Inflammatory macrophage (primary cell): Measurements from ENCODE around the gene KIF12.
"Not testable (repeated sequence)": the region's sequence is repeated elsewhere in the genome, so short reads cannot be mapped to it uniquely, and the experiment has no call there.

ENCODE experiments used
- DNase-seq, 2 donors: peaks; one replicate each; pipeline ENCODE4 v3.0.0-alpha.2; 2020 to 2022

Gene KIF12

GRCh38 chr9:114083666-114084065 lies 15.4 kb downstream of the KIF12 start:
- DNase-seq: no peak

DNA sequence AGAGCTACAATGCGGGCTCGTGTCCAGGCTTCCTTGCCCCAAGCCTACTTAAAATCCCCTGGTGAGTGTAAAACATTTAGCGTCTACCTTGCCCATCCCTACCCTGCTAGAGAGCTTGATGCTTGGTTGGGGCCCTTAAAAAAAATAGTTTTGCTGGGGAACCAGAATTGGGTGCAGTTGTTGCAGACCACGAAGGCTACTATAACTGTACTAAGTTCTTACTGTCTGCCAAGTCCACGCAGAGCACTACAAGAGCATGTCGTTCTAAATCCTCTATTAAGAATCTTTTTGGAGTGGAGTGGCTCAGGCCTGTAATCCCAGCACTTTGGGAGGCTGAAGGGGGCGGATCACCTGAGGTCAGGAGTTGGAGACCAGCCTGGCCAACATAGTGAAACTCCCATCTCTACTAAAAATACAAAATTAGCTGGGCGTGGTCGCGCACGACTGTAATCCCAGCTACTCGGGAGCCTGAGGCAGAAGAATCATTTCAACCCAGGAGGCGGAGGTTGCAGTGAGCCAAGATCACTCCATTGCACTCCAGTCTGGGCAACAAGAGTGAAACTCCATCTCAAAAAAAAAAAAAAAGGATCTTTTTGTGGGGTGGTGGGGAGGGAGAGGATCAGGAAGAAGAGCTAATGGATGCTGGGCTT lies 16.2 kb downstream of the KIF12 start:
- DNase-seq: not testable (repeated sequence)

GRCh38 chr9:114082017-114082762 lies 16.9 kb downstream of the KIF12 start:
- peak; percentile 81 to 88 for DNase-seq

- DNase-seq: no peak
These were observed 17.6 kb downstream of the KIF12 start for GRCh38 chr9:114081441-114082016.

GRCh38 chr9:114080773-114081440 lies 18.2 kb downstream of the KIF12 start:
- DNase-seq: no peak

DNA sequence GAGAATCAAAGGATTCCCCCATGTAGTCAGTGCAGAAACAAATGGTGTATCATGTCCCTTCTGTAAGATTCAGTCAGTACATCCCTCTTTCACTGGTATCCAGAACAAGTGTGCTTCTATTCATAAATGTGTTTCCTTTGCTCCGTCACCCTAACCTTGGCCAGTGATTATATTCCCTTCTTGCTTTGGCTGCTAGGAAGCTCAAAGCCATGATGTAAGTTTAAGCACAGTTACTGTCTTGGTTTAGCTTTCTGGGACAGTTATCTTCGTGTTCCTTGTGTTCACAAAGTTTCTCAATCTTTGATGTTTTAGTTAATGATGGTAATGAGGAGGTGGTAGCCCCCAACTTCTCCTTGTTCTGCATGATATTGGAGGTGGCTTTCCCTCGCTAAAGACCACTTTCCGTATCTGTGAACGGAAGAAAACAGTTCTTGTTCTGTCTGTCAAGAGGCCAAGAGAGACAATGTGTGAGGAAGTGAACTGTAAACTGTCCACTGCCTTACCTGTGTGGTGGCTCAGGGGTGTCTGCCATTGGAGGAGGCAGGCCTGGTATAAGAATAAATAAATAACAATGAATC lies 18.8 kb downstream of the KIF12 start:
- DNase-seq: no peak

DNA sequence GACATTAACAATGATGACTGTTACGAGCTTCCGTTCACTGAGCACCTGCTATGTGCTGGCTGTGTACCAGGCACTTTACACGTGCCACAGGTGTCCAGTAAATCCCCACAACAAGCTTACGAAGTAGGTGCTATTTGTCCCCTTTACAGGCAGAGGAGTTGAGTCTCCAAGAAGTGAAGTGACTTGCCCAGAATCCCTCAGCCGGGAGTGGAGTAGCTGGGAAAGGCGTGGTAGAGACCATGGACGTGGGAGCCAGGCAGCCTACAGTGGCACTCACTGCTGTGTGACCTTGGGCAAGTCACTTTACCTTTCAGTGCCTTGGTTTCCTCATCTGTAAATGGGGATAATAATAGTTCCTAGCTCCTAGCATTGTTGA lies 20.3 kb downstream of the KIF12 start:
- no peak for DNase-seq

- DNase-seq: no peak
These were observed 20.9 kb downstream of the KIF12 start, which contains the start of gene AMBP for GRCh38 chr9:114078021-114078780. Gene AMBP (minus strand): TSS chr9:114078300. CDS start chr9:114078209, 91 bp downstream.

DNA sequence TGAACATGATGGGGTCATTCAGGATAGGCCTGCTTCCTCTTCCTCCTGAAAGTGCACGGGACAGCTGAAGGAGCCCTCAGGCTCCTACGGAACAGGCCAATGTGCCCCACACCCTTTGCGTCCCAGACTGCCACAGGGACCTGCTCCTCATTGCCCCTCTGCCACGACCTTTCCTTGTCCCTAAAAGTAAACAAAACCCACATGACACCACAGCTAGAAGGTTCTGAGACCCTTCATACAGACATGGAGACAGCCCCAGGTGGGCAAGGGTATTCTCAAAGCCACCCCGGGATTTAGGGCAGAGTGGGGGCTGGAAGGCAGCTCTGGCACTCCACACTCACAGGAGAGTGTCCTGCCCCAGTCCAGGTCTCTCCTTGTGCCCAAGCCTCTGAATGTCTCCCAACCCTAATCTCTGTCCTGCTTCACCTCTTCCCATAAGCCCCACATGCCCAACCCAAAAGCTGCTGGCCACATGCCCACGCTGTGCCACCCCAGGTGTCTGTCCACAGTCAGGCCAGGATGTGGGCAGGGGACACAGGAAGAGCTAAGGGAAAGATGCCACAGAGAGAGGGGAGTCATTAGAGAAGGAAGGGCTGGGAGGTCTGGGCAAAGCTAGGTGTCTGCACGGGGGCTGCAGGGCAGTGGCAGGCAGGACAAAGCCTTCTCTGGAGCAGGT lies 21.8 kb downstream of the KIF12 start:
- DNase-seq: no peak

DNA sequence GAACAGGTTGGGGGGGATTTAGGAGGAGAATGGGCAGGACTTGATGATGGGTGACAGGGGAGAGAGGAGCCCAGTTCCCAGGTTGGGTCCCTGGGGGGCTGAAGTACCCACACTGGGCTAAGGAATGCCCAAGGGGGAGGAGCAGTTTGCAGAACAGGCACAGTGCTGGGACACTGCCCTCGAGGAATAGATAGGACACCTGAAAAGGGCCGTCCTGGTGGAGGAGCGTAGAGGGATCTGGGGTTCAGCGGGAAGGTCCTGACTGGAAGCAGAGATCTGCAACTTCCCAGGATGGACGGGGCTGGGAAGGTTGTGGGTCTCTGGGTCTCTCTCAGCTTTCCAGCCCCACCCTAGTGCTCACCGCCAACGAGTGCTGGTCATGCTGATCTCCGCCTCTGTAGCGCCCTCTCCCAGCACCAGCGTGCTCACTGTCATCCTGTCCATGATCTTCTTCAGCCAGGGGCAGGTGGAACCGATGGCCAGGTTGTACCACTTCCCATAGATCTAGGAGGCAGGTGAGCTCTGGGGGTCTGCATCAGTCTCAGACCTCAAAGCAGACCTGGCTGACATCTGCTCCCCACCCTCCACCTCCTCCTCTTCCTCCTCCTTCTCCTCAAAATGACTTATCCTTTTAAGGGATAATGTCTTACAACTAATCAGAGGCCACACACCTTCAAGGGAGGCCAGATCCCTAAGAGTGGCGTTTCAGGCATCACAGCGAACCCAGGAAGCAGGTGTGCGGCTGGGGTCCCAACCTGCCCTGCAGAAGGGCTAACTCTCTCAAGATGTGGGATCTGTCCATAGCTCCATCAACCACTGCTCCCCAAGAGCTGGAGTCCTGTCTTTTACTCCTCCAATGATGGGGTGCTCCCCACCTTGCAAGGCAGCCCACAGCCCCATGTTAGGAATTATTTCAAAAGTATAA lies 22.6 kb downstream of the KIF12 start:
- no peak for DNase-seq

DNA sequence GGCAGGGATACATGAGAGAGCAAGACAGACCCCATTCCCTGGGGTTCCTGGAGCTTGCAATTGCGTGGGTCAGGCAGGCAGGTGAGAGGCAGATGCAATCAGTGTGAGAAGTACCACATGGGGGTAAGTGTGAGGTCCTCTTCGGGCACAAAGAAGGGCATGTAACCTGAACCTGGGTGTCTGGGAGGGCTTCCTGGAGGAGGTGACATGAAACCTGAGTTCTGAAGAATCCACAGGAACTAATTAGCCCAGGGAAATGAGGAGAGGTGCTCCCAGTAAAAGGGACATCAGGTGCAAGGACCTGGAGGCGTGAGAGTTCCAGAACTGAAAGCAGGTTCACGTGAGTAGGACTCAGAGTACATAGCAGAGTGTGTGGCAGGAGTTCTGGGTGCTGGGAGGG lies 23.5 kb downstream of the KIF12 start:
- no peak for DNase-seq

DNA sequence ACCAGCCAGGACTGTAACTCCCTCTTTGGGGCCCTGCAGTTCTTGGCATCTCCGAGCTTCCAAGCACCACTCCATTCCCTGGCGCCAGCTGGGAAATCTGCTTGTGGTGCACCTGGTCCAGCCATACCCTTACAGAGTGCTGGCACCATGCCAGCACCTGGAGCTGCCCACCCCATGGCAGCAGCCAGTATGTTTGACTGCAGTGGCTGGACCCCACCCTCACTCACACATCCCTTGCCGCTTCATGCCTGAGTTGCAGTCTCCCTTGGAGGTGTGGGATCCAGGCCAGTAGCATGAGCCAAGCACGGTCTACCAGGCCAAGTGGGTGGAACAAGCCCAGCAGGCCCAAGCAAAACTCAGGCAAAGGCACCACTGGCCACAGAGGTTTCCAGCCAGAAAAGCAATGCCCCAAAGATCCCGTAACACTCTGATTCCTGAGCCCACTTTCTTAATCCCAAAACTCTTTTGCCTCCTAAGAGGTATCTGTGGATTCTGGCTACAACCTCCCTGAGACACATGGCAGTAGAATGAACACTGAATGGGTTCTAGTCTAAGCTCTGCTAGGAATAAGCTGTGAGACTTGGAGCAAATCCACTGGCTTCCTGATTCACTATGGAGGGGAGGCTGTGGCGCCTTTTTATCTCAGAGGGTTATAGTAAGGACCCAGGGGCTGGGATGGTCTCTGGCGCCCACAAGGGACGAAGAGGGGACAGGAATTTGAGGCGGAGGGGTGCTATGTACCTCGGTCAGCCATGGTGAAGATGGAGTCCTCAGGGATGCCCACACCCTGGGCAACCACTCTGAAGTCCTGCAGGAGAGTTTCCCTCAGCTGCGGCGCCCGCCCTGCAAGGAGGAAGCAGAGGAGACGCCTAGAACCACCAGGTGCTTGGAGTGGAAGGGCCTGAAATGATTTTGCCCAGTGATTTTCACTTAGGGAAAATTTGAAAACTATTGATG lies 26.6 kb downstream of the KIF12 start:
- DNase-seq: no peak

- DNase-seq: no peak
These were observed 27.8 kb downstream of the KIF12 start for GRCh38 chr9:114071197-114071795.

DNA sequence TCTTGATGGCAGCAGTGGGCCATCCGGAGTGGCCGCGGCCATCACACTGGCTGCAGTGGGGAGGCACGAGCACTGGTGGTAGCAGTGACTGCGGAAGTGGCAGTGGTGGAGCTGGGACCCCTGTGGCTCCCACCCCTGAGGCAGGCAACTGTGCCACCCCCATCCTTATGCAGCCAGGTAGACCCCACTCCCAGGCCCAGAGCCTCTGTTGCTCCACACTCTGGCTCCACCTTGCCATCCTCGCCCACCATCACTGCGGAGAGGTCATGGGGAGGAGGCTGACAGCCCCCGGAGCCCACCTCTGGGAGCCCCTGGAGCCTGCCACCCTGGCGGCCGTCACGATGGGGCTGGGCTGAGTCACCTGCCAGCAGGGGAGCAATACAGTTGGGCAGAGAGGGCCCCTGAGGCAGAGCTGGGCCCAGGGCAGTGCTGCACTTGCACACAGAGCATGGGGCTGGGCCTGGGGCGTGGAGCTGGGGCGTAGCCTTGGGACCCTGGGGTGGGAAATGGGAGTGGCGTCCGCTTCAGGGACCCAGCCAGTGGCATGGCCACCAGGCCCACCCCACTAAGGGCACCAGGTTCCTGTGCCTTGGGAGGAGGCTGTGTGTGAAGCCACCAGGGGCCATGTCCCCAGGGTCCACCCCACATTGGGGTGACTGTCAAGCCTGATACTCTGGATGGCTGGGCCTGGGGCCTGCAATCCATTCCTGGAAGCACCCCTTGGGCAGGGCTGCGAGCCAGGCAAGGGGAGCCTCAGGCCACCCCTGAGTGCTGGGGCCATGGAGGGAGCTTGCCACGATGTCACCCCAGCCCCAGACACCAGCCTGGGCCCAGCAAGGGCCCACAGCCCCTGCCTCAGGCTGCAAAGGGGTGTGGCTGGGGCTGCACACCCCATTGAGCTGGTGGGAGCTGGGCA lies 28.6 kb downstream of the KIF12 start:
- no peak for DNase-seq

GRCh38 chr9:114069476-114070187 lies 29.5 kb downstream of the KIF12 start:
- no peak for DNase-seq

DNA sequence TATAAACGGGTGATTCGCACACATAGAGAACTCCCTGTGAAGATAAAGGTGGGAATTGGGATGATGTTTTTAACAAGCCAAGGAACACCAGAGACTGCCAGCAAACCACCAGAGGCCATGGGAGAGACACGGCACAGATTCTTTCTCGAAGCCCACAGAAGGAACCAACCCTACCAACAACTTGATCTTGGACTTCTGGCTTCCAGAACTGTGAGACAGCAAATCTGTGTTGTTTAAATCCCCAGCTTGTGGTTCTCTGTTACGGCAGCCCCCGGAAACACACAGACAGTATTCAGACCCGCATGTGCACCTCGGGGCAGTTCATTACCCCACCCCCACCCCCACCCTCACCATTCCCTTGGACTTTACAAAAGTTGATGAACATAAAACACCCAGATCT lies 33.8 kb downstream of the KIF12 start:
- no peak for DNase-seq
